HepG2 (cell line): Measurements from ENCODE around the gene DQX1. TPM values are rescaled to one million over a fixed set of nuclear protein-coding genes. Genes with fewer than 3 reads are reported as not detected.

ENCODE experiments used
- ESRRA ChIP-seq: sonication (generic); formaldehyde crosslinking; IDR thresholded peaks from 2 replicates; pipeline ENCODE4 v1.5.1; 2020; ENCODE audit warnings: mild to moderate bottlenecking, low read depth, missing genetic modification reagents
- HNF4A ChIP-seq: sonication (generic); formaldehyde crosslinking; IDR thresholded peaks from 2 replicates; pipeline ENCODE4 v1.4.0; 2020; ENCODE audit warnings: missing genetic modification reagents
- KDM6A ChIP-seq: IDR thresholded peaks from 2 replicates; pipeline ENCODE4 v1.6.1; 2016; ENCODE audit warnings: low read depth
- MAFG ChIP-seq: sonication (generic); formaldehyde crosslinking; IDR thresholded peaks from 2 replicates; pipeline ENCODE4 v1.5.1; 2020; ENCODE audit warnings: mild to moderate bottlenecking, missing genetic modification reagents
- MBD4 ChIP-seq: IDR thresholded peaks from 2 replicates; pipeline ENCODE4 v1.6.1; 2012; ENCODE audit warnings: low read length, inconsistent platforms, borderline replicate concordance
- MEIS1 ChIP-seq: sonication (generic); formaldehyde crosslinking; IDR thresholded peaks from 2 replicates; pipeline ENCODE4 v1.9.0; 2021; ENCODE audit warnings: mild to moderate bottlenecking, missing genetic modification reagents, moderate library complexity, borderline replicate concordance
- SP1 ChIP-seq, 2 experiments: fragments of 450-650 bp in 1 of 2; sonication (generic) in 1 of 2; formaldehyde crosslinking in 1 of 2; IDR thresholded peaks; 2 replicates each; pipeline versions ENCODE4 v1.4.0 to v1.6.1; 2016 to 2020; ENCODE audit warnings: missing genetic modification reagents in 1 of 2
- SRSF1 ChIP-seq: fragments of 200-400 bp; formaldehyde crosslinking; optimal IDR thresholded peaks from 2 replicates; pipeline ENCODE3; 2017; ENCODE audit warnings: mild to moderate bottlenecking, low read depth, low read length, moderate library complexity
- TP53 ChIP-seq: sonication (generic); formaldehyde crosslinking; conservative IDR thresholded peaks from 2 replicates; pipeline ENCODE4 v1.4.0; 2020; ENCODE audit warnings: missing genetic modification reagents
- ZFP36L2 ChIP-seq: sonication (generic); formaldehyde crosslinking; IDR thresholded peaks from 2 replicates; pipeline ENCODE4 v1.4.0; 2020; ENCODE audit warnings: missing genetic modification reagents
- ZNF180 ChIP-seq: sonication (generic); formaldehyde crosslinking; IDR thresholded peaks from 2 replicates; pipeline ENCODE4 v1.4.0; 2020; ENCODE audit warnings: low read depth, missing genetic modification reagents, borderline replicate concordance
- ZNF232 ChIP-seq: sonication (generic); formaldehyde crosslinking; IDR thresholded peaks from 2 replicates; pipeline ENCODE4 v1.4.0; 2020; ENCODE audit warnings: missing genetic modification reagents, borderline replicate concordance
- ZNF326 ChIP-seq: sonication (generic); formaldehyde crosslinking; IDR thresholded peaks from 2 replicates; pipeline ENCODE4 v1.4.0; 2020; ENCODE audit warnings: missing genetic modification reagents, borderline replicate concordance
- ZNF34 ChIP-seq: sonication (generic); formaldehyde crosslinking; IDR thresholded peaks from 2 replicates; pipeline ENCODE4 v1.4.0; 2020; ENCODE audit warnings: mild to moderate bottlenecking, missing genetic modification reagents, borderline replicate concordance
- ZNF567 ChIP-seq: sonication (generic); formaldehyde crosslinking; IDR thresholded peaks from 2 replicates; pipeline ENCODE4 v1.8.1; 2023; ENCODE audit warnings: mild to moderate bottlenecking, missing genetic modification reagents, borderline replicate concordance
- ZNF776 ChIP-seq: sonication (generic); formaldehyde crosslinking; IDR thresholded peaks from 2 replicates; pipeline ENCODE4 v1.4.0; 2020; ENCODE audit warnings: mild to moderate bottlenecking, missing genetic modification reagents
- ZSCAN21 ChIP-seq: sonication (generic); formaldehyde crosslinking; IDR thresholded peaks from 2 replicates; pipeline ENCODE4 v1.8.0; 2022; ENCODE audit warnings: mild to moderate bottlenecking, missing genetic modification reagents, moderate library complexity, borderline replicate concordance
- polyA plus RNA-seq, 8 experiments: library from polyadenylated mRNA; depleted of rRNA in 3 of 8; stranded (reverse) in 7 of 8; unstranded in 1 of 8; fragments of >200 nt; fragmentation: Illumina TruSeq in 4 of 8; extraction: Trizol in 4 of 8; gene quantifications; 2 replicates each; pipeline versions ENCODE4 v1.2.1 to v1.2.3, GENCODE V29; 2011 to 2016; ENCODE audit warnings: low read depth in 4 of 8, missing spikeins in 1 of 8, mixed read lengths in 1 of 8; ENCODE audit not compliant: insufficient read depth in 1 of 8
- total RNA-seq, 5 experiments: library from RNA; depleted of rRNA; stranded (reverse); fragments of >200 nt; fragmentation: Illumina TruSeq; extraction: Trizol; gene quantifications; 2 replicates each; pipeline ENCODE4 v1.2.3, GENCODE V29; 2016; ENCODE audit warnings: low read depth in 1 of 5
- TF ChIP-seq, protein P1 (sequence below): sonication (generic); formaldehyde crosslinking; IDR thresholded peaks from 2 replicates; pipeline ENCODE4 v1.4.0; 2020; ENCODE audit warnings: low read depth, missing genetic modification reagents
- TF ChIP-seq, protein P2 (sequence below): sonication (generic); formaldehyde crosslinking; IDR thresholded peaks from 2 replicates; pipeline ENCODE4 v1.5.1; 2020; ENCODE audit warnings: mild to moderate bottlenecking, moderate library complexity, missing genetic modification reagents
- TF ChIP-seq, protein P3 (sequence below): sonication (generic); formaldehyde crosslinking; IDR thresholded peaks from 2 replicates; pipeline ENCODE4 v1.4.0; 2020; ENCODE audit warnings: mild to moderate bottlenecking, missing genetic modification reagents
- TF ChIP-seq, protein P4 (sequence below): sonication (generic); formaldehyde crosslinking; IDR thresholded peaks from 2 replicates; pipeline ENCODE4 v1.9.0; 2022; ENCODE audit warnings: low read depth, missing genetic modification reagents

Gene DQX1
- total and polyA plus RNA-seq, 2 of the 13 experiments (the other 11 are each of a cell fraction or from before 2014, with no cell fraction given) = 27.6 to 89.8 TPM

DNA sequence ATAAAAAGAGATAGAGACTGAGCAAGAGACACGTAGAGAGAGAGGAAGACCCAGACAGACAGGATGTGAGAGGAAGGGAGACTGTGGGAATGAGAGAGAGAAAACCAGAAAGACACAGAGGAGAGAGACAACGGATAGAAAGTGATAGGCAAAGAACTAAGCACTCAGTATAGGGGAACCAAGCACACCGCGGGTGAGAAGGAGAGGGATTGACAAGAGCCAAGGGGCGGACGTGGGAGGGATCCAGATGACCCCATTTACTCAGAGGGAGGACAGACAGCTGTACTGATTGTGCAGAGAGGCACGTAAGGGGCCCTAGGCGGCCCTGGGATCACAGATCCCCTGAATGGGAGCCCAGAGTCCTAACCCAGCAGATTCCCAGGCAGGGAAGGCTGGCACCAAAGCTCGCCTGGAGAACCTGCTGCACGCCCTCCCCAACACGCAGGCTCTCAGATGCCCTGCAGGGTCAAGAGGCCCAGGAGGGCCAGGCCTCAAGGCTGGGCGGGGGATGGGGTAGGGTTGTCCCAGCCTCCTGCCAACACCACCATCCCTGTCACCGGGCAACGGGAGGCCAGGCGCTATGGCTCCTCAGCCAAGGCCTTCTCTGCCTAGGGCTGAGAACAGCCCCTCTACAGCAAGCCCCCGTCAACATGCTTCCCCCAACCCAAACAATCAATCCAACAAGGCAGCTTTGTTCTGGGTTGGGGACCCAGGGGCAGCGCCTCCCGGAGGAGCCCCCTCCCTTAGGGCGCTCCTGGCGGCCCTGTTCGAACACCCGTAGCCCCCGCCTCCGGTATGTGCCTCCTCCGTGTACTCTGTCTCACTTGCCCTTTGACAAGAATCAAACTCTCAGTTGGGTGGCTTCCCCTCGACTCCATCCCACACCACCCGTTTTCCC is 27.1 kb upstream of the DQX1 start (continued):
- TF ChIP-seq, protein P1, sequence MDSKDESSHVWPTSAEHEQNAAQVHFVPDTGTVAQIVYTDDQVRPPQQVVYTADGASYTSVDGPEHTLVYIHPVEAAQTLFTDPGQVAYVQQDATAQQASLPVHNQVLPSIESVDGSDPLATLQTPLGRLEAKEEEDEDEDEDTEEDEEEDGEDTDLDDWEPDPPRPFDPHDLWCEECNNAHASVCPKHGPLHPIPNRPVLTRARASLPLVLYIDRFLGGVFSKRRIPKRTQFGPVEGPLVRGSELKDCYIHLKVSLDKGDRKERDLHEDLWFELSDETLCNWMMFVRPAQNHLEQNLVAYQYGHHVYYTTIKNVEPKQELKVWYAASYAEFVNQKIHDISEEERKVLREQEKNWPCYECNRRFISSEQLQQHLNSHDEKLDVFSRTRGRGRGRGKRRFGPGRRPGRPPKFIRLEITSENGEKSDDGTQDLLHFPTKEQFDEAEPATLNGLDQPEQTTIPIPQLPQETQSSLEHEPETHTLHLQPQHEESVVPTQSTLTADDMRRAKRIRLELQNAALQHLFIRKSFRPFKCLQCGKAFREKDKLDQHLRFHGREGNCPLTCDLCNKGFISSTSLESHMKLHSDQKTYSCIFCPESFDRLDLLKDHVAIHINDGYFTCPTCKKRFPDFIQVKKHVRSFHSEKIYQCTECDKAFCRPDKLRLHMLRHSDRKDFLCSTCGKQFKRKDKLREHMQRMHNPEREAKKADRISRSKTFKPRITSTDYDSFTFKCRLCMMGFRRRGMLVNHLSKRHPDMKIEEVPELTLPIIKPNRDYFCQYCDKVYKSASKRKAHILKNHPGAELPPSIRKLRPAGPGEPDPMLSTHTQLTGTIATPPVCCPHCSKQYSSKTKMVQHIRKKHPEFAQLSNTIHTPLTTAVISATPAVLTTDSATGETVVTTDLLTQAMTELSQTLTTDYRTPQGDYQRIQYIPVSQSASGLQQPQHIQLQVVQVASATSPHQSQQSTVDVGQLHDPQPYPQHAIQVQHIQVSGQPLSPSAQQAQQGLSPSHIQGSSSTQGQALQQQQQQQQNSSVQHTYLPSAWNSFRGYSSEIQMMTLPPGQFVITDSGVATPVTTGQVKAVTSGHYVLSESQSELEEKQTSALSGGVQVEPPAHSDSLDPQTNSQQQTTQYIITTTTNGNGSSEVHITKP (CRISPR knock-in tag) = no peak
- no peak for TF ChIP-seq ZNF34 (CRISPR knock-in tag)
- TF ChIP-seq ZNF326 = no peak
- 0 out of 2 replicates have a peak, but pooled peaks have one; percentile 29 for TF ChIP-seq ZNF232
- no peak for TF ChIP-seq ZSCAN21 (CRISPR knock-in tag)
- no peak for TF ChIP-seq ZFP36L2
- 0 out of 2 replicates have a peak, but pooled peaks have one; percentile 13 for TF ChIP-seq HNF4A (CRISPR knock-in tag)
- no peak for TF ChIP-seq ESRRA
- TF ChIP-seq, protein P2, sequence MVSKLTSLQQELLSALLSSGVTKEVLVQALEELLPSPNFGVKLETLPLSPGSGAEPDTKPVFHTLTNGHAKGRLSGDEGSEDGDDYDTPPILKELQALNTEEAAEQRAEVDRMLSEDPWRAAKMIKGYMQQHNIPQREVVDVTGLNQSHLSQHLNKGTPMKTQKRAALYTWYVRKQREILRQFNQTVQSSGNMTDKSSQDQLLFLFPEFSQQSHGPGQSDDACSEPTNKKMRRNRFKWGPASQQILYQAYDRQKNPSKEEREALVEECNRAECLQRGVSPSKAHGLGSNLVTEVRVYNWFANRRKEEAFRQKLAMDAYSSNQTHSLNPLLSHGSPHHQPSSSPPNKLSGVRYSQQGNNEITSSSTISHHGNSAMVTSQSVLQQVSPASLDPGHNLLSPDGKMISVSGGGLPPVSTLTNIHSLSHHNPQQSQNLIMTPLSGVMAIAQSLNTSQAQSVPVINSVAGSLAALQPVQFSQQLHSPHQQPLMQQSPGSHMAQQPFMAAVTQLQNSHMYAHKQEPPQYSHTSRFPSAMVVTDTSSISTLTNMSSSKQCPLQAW (CRISPR knock-in tag) = no peak
- no peak for TF ChIP-seq SRSF1
- TF ChIP-seq ZNF776 (CRISPR knock-in tag) = no peak; the same call in 1 of the 2 replicates
- TF ChIP-seq ZNF567 (CRISPR knock-in tag) = no peak
- no peak for TF ChIP-seq SP1 (IDR thresholded peaks at IDR 0.05)
- TF ChIP-seq SP1 (CRISPR knock-in tag; IDR thresholded peaks at IDR 0.05) = no peak
- no peak for TF ChIP-seq TP53 (CRISPR knock-in tag)
- TF ChIP-seq MAFG (CRISPR knock-in tag) = no peak
- TF ChIP-seq, protein P3, sequence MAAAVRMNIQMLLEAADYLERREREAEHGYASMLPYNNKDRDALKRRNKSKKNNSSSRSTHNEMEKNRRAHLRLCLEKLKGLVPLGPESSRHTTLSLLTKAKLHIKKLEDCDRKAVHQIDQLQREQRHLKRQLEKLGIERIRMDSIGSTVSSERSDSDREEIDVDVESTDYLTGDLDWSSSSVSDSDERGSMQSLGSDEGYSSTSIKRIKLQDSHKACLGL (CRISPR knock-in tag) = no peak
- TF ChIP-seq MEIS1 (CRISPR knock-in tag) = no peak
- TF ChIP-seq, protein P4, sequence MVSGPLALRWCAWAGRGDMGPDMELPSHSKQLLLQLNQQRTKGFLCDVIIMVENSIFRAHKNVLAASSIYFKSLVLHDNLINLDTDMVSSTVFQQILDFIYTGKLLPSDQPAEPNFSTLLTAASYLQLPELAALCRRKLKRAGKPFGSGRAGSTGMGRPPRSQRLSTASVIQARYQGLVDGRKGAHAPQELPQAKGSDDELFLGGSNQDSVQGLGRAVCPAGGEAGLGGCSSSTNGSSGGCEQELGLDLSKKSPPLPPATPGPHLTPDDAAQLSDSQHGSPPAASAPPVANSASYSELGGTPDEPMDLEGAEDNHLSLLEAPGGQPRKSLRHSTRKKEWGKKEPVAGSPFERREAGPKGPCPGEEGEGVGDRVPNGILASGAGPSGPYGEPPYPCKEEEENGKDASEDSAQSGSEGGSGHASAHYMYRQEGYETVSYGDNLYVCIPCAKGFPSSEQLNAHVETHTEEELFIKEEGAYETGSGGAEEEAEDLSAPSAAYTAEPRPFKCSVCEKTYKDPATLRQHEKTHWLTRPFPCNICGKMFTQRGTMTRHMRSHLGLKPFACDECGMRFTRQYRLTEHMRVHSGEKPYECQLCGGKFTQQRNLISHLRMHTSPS (CRISPR knock-in tag) = peak; percentile 55; the same call in 1 of the 2 replicates
- TF ChIP-seq ZNF180 (CRISPR knock-in tag) = no peak
- TF ChIP-seq MBD4 = no peak
- no peak for TF ChIP-seq KDM6A (CRISPR knock-in tag)
